Liver (tissue), 9 donors: ENCODE data around the gene CCDC50. TPM values are rescaled to one million over a fixed set of nuclear protein-coding genes. Genes with fewer than 3 reads are reported as not detected.

Source experiments
- DNase-seq: peaks from one replicate; pipeline ENCODE4 v3.0.0-alpha.2; 2017; ENCODE audit warnings: low spot score
- H3K27ac ChIP-seq, 2 donors: one replicate each; pipeline ENCODE4 v1.7.0; 2013; ENCODE audit warnings: inconsistent platforms in 2 of 2, low read length in 2 of 2, control low read depth in 1 of 2, low read depth in 1 of 2, mild to moderate bottlenecking in 1 of 2
- H3K27me3 ChIP-seq, 4 donors: one replicate each; pipeline versions ENCODE4 v1.6.1 to v1.7.0; 2013; ENCODE audit warnings: low read length in 3 of 4, inconsistent platforms in 1 of 4, mild to moderate bottlenecking in 1 of 4, moderate library complexity in 1 of 4; ENCODE audit not compliant: control insufficient read depth in 4 of 4, insufficient read depth in 4 of 4
- H3K36me3 ChIP-seq, 4 donors: one replicate each; pipeline versions ENCODE4 v1.6.1 to v1.7.0; 2013; ENCODE audit warnings: low read length in 3 of 4, mild to moderate bottlenecking in 3 of 4, low read depth in 1 of 4, moderate library complexity in 1 of 4; ENCODE audit not compliant: control insufficient read depth in 4 of 4, insufficient read depth in 3 of 4
- H3K4me1 ChIP-seq, 4 donors: one replicate each; pipeline versions ENCODE4 v1.6.1 to v1.7.0; 2013; ENCODE audit warnings: low read length in 3 of 4, mild to moderate bottlenecking in 3 of 4, moderate library complexity in 1 of 4; ENCODE audit not compliant: control insufficient read depth in 4 of 4, insufficient read depth in 4 of 4
- H3K4me3 ChIP-seq, 3 donors: one replicate each; pipeline versions ENCODE4 v1.6.1 to v1.7.0; 2013; ENCODE audit warnings: low read length in 3 of 3, control low read depth in 1 of 3, low read depth in 1 of 3, mild to moderate bottlenecking in 1 of 3
- H3K9ac ChIP-seq, 2 donors: one replicate each; pipeline ENCODE4 v1.7.0; 2013; ENCODE audit warnings: low read length in 2 of 2, mild to moderate bottlenecking in 2 of 2, moderate library complexity in 2 of 2, control low read depth in 1 of 2, low read depth in 1 of 2
- H3K9me3 ChIP-seq, 4 donors: one replicate each; pipeline versions ENCODE4 v1.6.1 to v1.7.0; 2013; ENCODE audit warnings: low read length in 3 of 4; ENCODE audit not compliant: control insufficient read depth in 4 of 4
- ATF3 ChIP-seq: IDR thresholded peaks from 2 replicates; pipeline ENCODE4 v1.6.1; 2016; ENCODE audit warnings: antibody characterized with exemption
- CTCF ChIP-seq: fragments of 150-350 bp; IDR thresholded peaks from 2 replicates; pipeline ENCODE4 v1.5.1; 2017; ENCODE audit warnings: improper control_type of control experiment, low read depth, low read length; ENCODE audit not compliant: missing input control
- EGR1 ChIP-seq, 2 donors: IDR thresholded peaks; 2 replicates each; pipeline ENCODE4 v1.6.1; 2016 to 2018; ENCODE audit warnings: antibody characterized with exemption in 2 of 2, low read depth in 2 of 2
- FOXA1 ChIP-seq: IDR thresholded peaks from 2 replicates; pipeline ENCODE4 v1.6.1; 2016; ENCODE audit warnings: antibody characterized with exemption
- FOXA2 ChIP-seq: IDR thresholded peaks from 2 replicates; pipeline ENCODE4 v1.6.1; 2016; ENCODE audit warnings: antibody characterized with exemption
- GABPA ChIP-seq, 2 donors: IDR thresholded peaks in 1 of 2; conservative IDR thresholded peaks in 1 of 2; 2 replicates each; pipeline ENCODE4 v1.6.1; 2016; ENCODE audit warnings: antibody characterized with exemption in 2 of 2, mild to moderate bottlenecking in 1 of 2, moderate library complexity in 1 of 2
- HNF4A ChIP-seq, 2 donors: conservative IDR thresholded peaks; 2 replicates each; pipeline ENCODE4 v1.6.1; 2016; ENCODE audit warnings: antibody characterized with exemption in 2 of 2, mild to moderate bottlenecking in 2 of 2
- HNF4G ChIP-seq: IDR thresholded peaks from 2 replicates; pipeline ENCODE4 v1.6.1; 2016; ENCODE audit warnings: antibody characterized with exemption
- JUND ChIP-seq, 2 donors: IDR thresholded peaks; 2 replicates each; pipeline ENCODE4 v1.6.1; 2016; ENCODE audit warnings: antibody characterized with exemption in 2 of 2
- NR2F2 ChIP-seq: IDR thresholded peaks from 2 replicates; pipeline ENCODE4 v1.6.1; 2016; ENCODE audit warnings: antibody characterized with exemption
- RAD21 ChIP-seq, 2 donors: IDR thresholded peaks; 2 replicates each; pipeline ENCODE4 v1.6.1; 2016; ENCODE audit warnings: antibody characterized with exemption in 2 of 2, mild to moderate bottlenecking in 2 of 2
- RXRA ChIP-seq, 2 donors: IDR thresholded peaks; 2 replicates each; pipeline ENCODE4 v1.6.1; 2017 to 2018; ENCODE audit warnings: antibody characterized with exemption in 2 of 2, mild to moderate bottlenecking in 1 of 2
- SP1 ChIP-seq: IDR thresholded peaks from 2 replicates; pipeline ENCODE4 v1.6.1; 2018; ENCODE audit warnings: antibody characterized with exemption, mild to moderate bottlenecking
- TAF1 ChIP-seq: conservative IDR thresholded peaks from 2 replicates; pipeline ENCODE4 v1.6.1; 2016; ENCODE audit warnings: antibody characterized with exemption, mild to moderate bottlenecking
- YY1 ChIP-seq: IDR thresholded peaks from 2 replicates; pipeline ENCODE4 v1.6.1; 2016; ENCODE audit warnings: antibody characterized with exemption, mild to moderate bottlenecking
- ZBTB33 ChIP-seq: IDR thresholded peaks from 2 replicates; pipeline ENCODE4 v1.6.1; 2016; ENCODE audit warnings: antibody characterized with exemption
- WGBS: extraction: QIAGEN DNeasy Blood & Tissue Kit; methylation state at CpG from one replicate; pipeline ENCODE4 v1.1.7; 2013; 5-methylcytosine and 5-hydroxymethylcytosine counted together
- polyA plus RNA-seq, 2 donors: library from polyadenylated mRNA; stranded (reverse) in 1 of 2; unstranded in 1 of 2; fragments of 200-250 nt in 1 of 2; fragments of >200 nt in 1 of 2; fragmentation: Nextera tagmentation in 1 of 2; extraction: Ambion mirVana in 1 of 2; gene quantifications; one replicate each; pipeline versions ENCODE4 v1.2.1 to v1.2.3, GENCODE V29; 2013 to 2015
- total RNA-seq, 2 donors: library from RNA; depleted of rRNA; stranded (reverse); fragments of >200 nt; gene quantifications; one replicate each; pipeline ENCODE4 v1.2.3, GENCODE V29; 2014
- TF ChIP-seq, protein P1 (sequence below): IDR thresholded peaks from 2 replicates; pipeline ENCODE4 v1.6.1; 2016; ENCODE audit warnings: antibody characterized with exemption, mild to moderate bottlenecking
- TF ChIP-seq, protein P2 (sequence below): IDR thresholded peaks from 2 replicates; pipeline ENCODE4 v1.6.1; 2016; ENCODE audit warnings: antibody characterized with exemption
- donor health status: healthy.
- donor health status: healthy.
- donor health status: healthy.
- donor health status: healthy.
- donor health status: healthy.

Gene CCDC50
- total and polyA plus RNA-seq, 4 donors = 15.4 to 69.0 (median 33.6) TPM

- Histone ChIP-seq H3K9ac (no peak overlapping the region), H3K27ac (no peak overlapping the region), H3K4me1 (peaks cover 2 to 24% (median 11%) of the 10 kb centered on the region in 4 donors), H3K27me3 (no peaks in the 10 kb centered on the region), H3K9me3 (no peaks in the 10 kb centered on the region), H3K36me3 (no peaks in the 10 kb centered on the region), H3K4me3 (no peak overlapping the region)
- TF ChIP-seq, protein P1, sequence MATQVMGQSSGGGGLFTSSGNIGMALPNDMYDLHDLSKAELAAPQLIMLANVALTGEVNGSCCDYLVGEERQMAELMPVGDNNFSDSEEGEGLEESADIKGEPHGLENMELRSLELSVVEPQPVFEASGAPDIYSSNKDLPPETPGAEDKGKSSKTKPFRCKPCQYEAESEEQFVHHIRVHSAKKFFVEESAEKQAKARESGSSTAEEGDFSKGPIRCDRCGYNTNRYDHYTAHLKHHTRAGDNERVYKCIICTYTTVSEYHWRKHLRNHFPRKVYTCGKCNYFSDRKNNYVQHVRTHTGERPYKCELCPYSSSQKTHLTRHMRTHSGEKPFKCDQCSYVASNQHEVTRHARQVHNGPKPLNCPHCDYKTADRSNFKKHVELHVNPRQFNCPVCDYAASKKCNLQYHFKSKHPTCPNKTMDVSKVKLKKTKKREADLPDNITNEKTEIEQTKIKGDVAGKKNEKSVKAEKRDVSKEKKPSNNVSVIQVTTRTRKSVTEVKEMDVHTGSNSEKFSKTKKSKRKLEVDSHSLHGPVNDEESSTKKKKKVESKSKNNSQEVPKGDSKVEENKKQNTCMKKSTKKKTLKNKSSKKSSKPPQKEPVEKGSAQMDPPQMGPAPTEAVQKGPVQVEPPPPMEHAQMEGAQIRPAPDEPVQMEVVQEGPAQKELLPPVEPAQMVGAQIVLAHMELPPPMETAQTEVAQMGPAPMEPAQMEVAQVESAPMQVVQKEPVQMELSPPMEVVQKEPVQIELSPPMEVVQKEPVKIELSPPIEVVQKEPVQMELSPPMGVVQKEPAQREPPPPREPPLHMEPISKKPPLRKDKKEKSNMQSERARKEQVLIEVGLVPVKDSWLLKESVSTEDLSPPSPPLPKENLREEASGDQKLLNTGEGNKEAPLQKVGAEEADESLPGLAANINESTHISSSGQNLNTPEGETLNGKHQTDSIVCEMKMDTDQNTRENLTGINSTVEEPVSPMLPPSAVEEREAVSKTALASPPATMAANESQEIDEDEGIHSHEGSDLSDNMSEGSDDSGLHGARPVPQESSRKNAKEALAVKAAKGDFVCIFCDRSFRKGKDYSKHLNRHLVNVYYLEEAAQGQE = no peak
- TF ChIP-seq EGR1 (IDR thresholded peaks at IDR 0.05; ENCODE audit: low read depth in 2 of 2) (no peak), TAF1 (no peak), FOXA2 (no peak), SP1 (no peak), ATF3 (no peak), JUND (IDR thresholded peaks at IDR 0.05) (no peak), HNF4A (conservative IDR thresholded peaks at IDR 0.05) (no peak), YY1 (no peak), RXRA (IDR thresholded peaks at IDR 0.05) (no peak), HNF4G (no peak), RAD21 (IDR thresholded peaks at IDR 0.05) (no peak), NR2F2 (no peak)
- TF ChIP-seq, protein P2, sequence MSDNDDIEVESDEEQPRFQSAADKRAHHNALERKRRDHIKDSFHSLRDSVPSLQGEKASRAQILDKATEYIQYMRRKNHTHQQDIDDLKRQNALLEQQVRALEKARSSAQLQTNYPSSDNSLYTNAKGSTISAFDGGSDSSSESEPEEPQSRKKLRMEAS = no peak
- WGBS = 94% methylated on average over 1 of the region's 1 CpG
- no peak for DNase-seq
These were observed 99.0 kb downstream of the CCDC50 start for GRCh38 chr3:191428177-191428576.

GRCh38 chr3:191430103-191430502 lies 100.9 kb downstream of the CCDC50 start:
- H3K4me1 ChIP-seq = peaks cover 2 to 24% (median 11%) of the 10 kb centered on the region in 4 donors
- DNase-seq = no peak
- peak overlapping the region in 2 of 3 donors; percentile 11 to 38 for H3K4me3 ChIP-seq
- H3K27me3 ChIP-seq = no peaks in the 10 kb centered on the region
- no peaks in the 10 kb centered on the region for H3K9me3 ChIP-seq
- TF ChIP-seq RXRA (IDR thresholded peaks at IDR 0.05) = peak; percentile 21 to 49
- TF ChIP-seq, protein P2 = peak; percentile 45
- peak; percentile 61 for TF ChIP-seq ZBTB33
- TF ChIP-seq HNF4A (conservative IDR thresholded peaks at IDR 0.05) = peak; percentile 93 to 95
- TF ChIP-seq FOXA1 = no peak
- TF ChIP-seq, protein P1 = peak; percentile 68
- no peak for TF ChIP-seq NR2F2
- TF ChIP-seq CTCF = no peak
- TF ChIP-seq EGR1 (IDR thresholded peaks at IDR 0.05; ENCODE audit: low read depth in 2 of 2) = peak in 1 of 2 donors; percentile 68
- no peak for TF ChIP-seq FOXA2
- peak; percentile 90 for TF ChIP-seq SP1
- peak; percentile 97 to 98 for TF ChIP-seq JUND (IDR thresholded peaks at IDR 0.05)
- TF ChIP-seq RAD21 (IDR thresholded peaks at IDR 0.05) = peak; percentile 19 to 36
- TF ChIP-seq GABPA (IDR thresholded peaks at IDR 0.05 in 1 of 2, conservative IDR thresholded peaks at IDR 0.05 in 1 of 2) = no peak
- TF ChIP-seq ATF3 = peak; percentile 92
- peak; percentile 82 for TF ChIP-seq YY1
- TF ChIP-seq HNF4G = peak; percentile 88
- TF ChIP-seq TAF1 = no peak
- no peak overlapping the region for H3K9ac ChIP-seq
- no peaks in the 10 kb centered on the region for H3K36me3 ChIP-seq
- 49% methylated on average over 4 of the region's 4 CpGs for WGBS
- H3K27ac ChIP-seq = peak overlapping the region; percentile 81 to 87
